MM.1S (cell line): ENCODE data around the gene CYP27C1.

Source experiments
- CTCF ChIP-seq: fragments of 300-600 bp; sonication (generic); IDR thresholded peaks from 2 replicates; pipeline ENCODE4 v1.5.1; 2016; ENCODE audit warnings: antibody characterized with exemption, low read length, mixed read lengths
- EZH2 ChIP-seq: fragments of 300-600 bp; sonication (generic); optimal IDR thresholded peaks from 2 replicates; pipeline ENCODE3; 2017; ENCODE audit warnings: low read depth, mild to moderate bottlenecking, antibody characterized with exemption, low read length, mixed read lengths
- EZH2phosphoT487 ChIP-seq: fragments of 300-600 bp; sonication (generic); IDR thresholded peaks from 2 replicates; pipeline ENCODE4 v1.6.1; 2018; ENCODE audit warnings: antibody characterized with exemption, low read length

GRCh38 chr2:127219171-127220070 lies 678 bp downstream of the CYP27C1 start:
- TF ChIP-seq CTCF = no peak
- no peak for TF ChIP-seq EZH2phosphoT487
- no peak for TF ChIP-seq EZH2
